Suprapubic skin (tissue), 4 donors: ENCODE measurements around the gene HOXB4. TPM values are rescaled to one million over a fixed set of nuclear protein-coding genes. Genes with fewer than 3 reads are reported as not detected.
A peak's percentile ranks its signal among the peaks of the same experiment; 100 is the strongest.

Source experiments
- DNase-seq, 2 donors: peaks; one replicate each; pipeline ENCODE4 v3.0.0-alpha.2; 2019; ENCODE audit warnings: low spot score in 2 of 2
- H3K27ac ChIP-seq: fragments of 200-600 bp; sonication (generic); one replicate; pipeline ENCODE4 v1.5.1; 2019
- H3K27me3 ChIP-seq: fragments of 200-600 bp; sonication (generic); one replicate; pipeline ENCODE4 v1.5.1; 2019
- H3K36me3 ChIP-seq: fragments of 200-600 bp; sonication (generic); one replicate; pipeline ENCODE4 v1.5.1; 2019
- H3K4me1 ChIP-seq: fragments of 200-600 bp; sonication (generic); one replicate; pipeline ENCODE4 v1.5.1; 2019
- H3K4me3 ChIP-seq: fragments of 200-600 bp; sonication (generic); one replicate; pipeline ENCODE4 v1.5.1; 2019; ENCODE audit warnings: mild to moderate bottlenecking
- H3K9me3 ChIP-seq: fragments of 200-600 bp; sonication (generic); one replicate; pipeline ENCODE4 v1.5.1; 2019
- CTCF ChIP-seq, 2 donors: fragments of 200-600 bp in 1 of 2; fragments of 450-650 bp in 1 of 2; sonication (generic) in 1 of 2; IDR thresholded peaks; one replicate each; pipeline ENCODE4 v1.5.1; 2016 to 2019; ENCODE audit warnings: antibody characterized with exemption in 2 of 2, mild to moderate bottlenecking in 1 of 2, moderate library complexity in 1 of 2
- EP300 ChIP-seq: sonication (generic); formaldehyde crosslinking; IDR thresholded peaks from one replicate; pipeline ENCODE4 v1.6.1; 2017; ENCODE audit warnings: antibody characterized with exemption
- POLR2A ChIP-seq, 2 donors: fragments of 450-650 bp; IDR thresholded peaks; one replicate each; pipeline ENCODE4 v1.6.1; 2017; ENCODE audit warnings: antibody characterized with exemption in 2 of 2, mild to moderate bottlenecking in 2 of 2, moderate library complexity in 2 of 2
- POLR2AphosphoS5 ChIP-seq, 3 donors: sonication (generic); formaldehyde crosslinking; IDR thresholded peaks; one replicate each; pipeline ENCODE4 v1.6.1; 2017; ENCODE audit warnings: antibody characterized with exemption in 3 of 3
- WGBS: methylation state at CpG from one replicate; pipeline ENCODE4 v1.1.5; 2018; 5-methylcytosine and 5-hydroxymethylcytosine counted together
- total RNA-seq, 4 donors: library from RNA; depleted of rRNA; stranded (reverse); fragments of >200 nt; gene quantifications; one replicate each; pipeline ENCODE4 v1.1.0, GENCODE V29; 2016

The HOXB4 gene
- total RNA-seq, 4 donors from 2014 or later, result 0.42 to 3.5 (median 1.0) TPM

DNA sequence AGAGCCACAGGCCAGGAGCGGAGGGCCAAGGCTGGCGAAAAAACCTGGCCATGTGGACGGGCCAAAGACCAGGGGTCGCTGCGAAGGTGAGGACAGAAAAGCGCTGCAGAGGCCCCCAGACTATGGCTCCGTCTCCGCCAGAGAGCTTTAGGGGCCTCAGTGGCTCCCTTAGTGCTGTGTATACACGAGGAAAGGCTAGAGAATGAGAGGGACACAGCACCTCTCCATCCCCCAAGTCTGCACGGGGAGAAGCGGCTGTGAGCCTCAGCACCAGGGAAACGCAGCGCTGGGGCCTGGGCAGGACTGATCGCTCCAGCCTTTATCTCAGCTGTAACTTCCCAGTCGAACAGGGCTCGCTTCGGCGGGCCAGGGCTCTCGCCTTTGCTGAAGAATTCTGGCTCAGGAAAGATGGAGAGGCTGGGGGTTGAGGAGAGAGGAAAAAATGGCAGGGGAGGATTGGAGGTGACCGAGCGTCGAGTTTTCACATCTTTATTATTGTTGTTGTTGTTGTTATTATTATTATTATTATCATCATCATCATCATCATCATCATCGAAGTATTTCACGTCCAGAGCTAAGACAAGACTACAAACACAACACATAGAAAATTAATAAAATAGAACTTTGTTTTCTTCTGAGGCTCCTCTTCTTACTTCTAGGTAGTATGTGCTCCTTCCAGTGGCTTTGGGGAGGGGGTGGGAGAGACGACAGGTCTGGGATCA is 17.3 kb upstream of the HOXB4 start:
- Histone ChIP-seq H3K4me3 (no peak overlapping the region), H3K27ac (peak overlapping the region; percentile 13), H3K36me3 (peaks cover 3% of the 10 kb centered on the region), H3K27me3 (peaks cover 59% of the 10 kb centered on the region), H3K9me3 (no peaks in the 10 kb centered on the region), H3K4me1 (peaks cover 53% of the 10 kb centered on the region)
- 74% methylated on average over 18 of the region's 25 CpGs for WGBS
- TF ChIP-seq CTCF (IDR thresholded peaks at IDR 0.05) (no peak), POLR2AphosphoS5 (IDR thresholded peaks at IDR 0.05) (no peak), EP300 (no peak), POLR2A (IDR thresholded peaks at IDR 0.05) (no peak)
- no peak for DNase-seq

DNA sequence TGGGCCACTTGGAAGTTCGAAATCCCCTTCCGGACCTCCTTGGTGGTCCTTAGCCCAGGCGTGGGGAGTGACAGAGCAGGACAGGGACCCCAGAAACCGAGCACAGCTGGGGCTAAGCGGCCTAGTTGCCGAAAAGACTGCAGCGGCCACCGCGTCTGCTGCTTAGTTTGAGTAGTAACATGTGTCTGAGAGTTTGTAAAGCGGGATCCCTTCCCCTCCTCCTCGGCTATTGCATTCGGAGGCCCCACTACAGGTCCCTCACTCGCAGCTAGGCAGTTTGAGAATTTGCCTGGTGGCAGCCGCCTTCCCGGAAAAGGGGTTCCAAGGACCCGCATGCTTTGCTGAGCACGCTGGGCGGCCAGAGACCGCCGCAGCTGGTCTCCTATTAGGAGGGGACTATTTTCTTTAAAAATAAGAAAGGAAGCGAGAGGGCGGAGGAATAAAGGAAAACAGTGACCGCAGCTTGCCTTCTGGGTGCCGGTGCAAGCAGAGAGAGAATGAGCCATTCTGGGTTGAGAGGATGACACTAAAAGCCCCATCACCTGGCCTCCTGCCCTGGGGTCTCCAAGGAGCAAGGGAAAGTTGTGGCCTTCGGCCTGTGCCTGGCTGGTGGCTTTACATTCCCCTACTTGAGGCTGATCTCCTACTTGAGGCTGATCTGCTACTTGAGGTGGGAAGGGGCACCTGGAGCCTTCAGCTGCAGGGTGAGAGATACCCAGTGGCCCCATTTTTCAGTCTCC is 16.6 kb upstream of the HOXB4 start:
- TF ChIP-seq CTCF (IDR thresholded peaks at IDR 0.05), result no peak
- TF ChIP-seq POLR2A (IDR thresholded peaks at IDR 0.05), result no peak
- no peak for TF ChIP-seq POLR2AphosphoS5 (IDR thresholded peaks at IDR 0.05)
- TF ChIP-seq EP300, result no peak
- DNase-seq, result no peak
- peak overlapping the region; percentile 43 for H3K4me3 ChIP-seq
- peaks cover 3% of the 10 kb centered on the region for H3K36me3 ChIP-seq
- no peaks in the 10 kb centered on the region for H3K9me3 ChIP-seq
- peak overlapping the region; percentile 46 for H3K27ac ChIP-seq
- peaks cover 51% of the 10 kb centered on the region for H3K27me3 ChIP-seq
- 67% methylated on average over 25 of the region's 25 CpGs for WGBS
- H3K4me1 ChIP-seq, result peaks cover 53% of the 10 kb centered on the region

DNA sequence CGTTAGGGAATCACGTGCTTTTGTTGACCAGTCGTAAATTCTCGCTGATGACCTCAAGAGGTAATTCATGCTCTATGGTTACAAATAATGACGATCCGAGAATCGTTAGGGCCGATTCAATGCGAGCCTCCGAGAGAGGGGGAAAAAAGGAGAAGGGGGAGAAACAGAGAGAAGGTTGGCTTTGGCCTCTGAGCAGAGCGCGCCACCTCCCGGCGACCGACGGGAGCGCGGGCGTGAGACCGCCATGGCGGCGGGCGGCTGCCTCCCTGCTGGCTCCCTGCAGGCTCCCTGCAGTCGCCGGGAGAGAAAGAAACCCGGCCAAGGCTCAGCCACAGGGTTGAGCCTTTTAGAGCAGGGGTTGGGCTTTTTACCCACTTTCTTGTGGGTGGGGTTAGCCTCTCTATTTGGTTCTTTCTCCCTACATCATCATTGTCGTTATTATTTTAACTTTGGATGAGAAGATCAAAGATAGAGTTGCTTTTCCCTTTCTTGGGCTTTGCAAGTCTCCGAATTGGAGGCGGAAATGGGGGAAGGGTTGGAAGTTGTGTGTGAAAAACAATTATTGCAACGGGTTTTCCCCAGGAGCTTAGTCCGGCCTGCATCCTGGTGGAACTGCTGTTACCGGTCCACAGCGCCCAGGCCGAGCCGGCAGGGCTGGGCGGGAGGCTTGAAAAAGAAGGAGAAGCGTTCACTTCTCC is 15.8 kb upstream of the HOXB4 start:
- Histone ChIP-seq H3K27me3 (peaks cover 46% of the 10 kb centered on the region), H3K9me3 (no peaks in the 10 kb centered on the region), H3K36me3 (peaks cover 3% of the 10 kb centered on the region), H3K27ac (peak overlapping the region; percentile 50), H3K4me3 (peak overlapping the region; percentile 43), H3K4me1 (peaks cover 53% of the 10 kb centered on the region)
- no peak for DNase-seq
- no peak for TF ChIP-seq EP300
- no peak for TF ChIP-seq POLR2A (IDR thresholded peaks at IDR 0.05)
- peak; percentile 92 to 98 for TF ChIP-seq CTCF (IDR thresholded peaks at IDR 0.05)
- peak in 1 of 3 donors; percentile 19 for TF ChIP-seq POLR2AphosphoS5 (IDR thresholded peaks at IDR 0.05)
- WGBS, result 14% methylated on average over 37 of the region's 37 CpGs

DNA sequence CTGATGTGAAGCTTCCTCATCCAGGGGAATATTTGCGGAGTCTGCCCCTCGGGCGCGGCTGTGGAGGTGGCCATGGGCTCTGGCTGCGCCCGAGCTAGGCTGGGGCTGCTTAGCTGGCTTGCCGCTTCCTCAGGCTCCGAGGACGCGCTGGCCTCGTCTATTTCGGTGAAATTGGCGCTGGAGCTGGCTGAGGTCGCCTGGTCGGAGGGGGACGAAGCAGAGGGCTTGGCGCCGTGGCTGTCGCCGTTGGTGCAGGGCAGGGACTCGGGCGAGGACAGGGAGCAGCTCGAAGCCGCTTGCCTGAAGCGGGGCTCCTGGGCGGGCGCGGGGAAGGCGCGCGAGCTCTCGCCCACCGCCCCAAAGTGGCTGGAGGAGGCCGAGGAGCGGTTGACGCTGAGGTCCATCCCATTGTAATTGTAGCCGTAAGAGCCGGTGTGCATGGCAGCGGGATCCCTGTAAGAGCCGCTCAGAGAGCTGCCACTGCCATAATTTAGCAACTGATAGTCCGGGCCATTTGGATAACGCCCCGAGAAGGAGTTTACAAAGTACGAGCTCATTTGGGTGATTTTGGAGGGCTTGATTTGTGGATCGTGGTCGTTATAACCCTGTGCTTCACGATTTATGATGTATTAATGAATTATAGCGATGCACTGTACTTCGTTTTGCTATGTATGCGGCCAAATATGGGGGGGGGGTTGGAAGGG is 15.1 kb upstream of the HOXB4 start, which contains the start of gene HOXB5:
Gene HOXB5, minus strand, starts transcription at position 654 of the 704 bp plus-strand sequence. Its CDS starts 97 bp downstream, at position 557.
- Histone ChIP-seq H3K27me3 (peaks cover 39% of the 10 kb centered on the region), H3K4me3 (peak within 1 kb of the TSS; percentile 43), H3K9me3 (no peaks in the 10 kb centered on the region), H3K36me3 (peaks cover 3% of the 10 kb centered on the region), H3K4me1 (peaks cover 50% of the 10 kb centered on the region), H3K27ac (peak within 1 kb of the TSS; percentile 50)
- no peak for TF ChIP-seq POLR2A (IDR thresholded peaks at IDR 0.05)
- TF ChIP-seq CTCF (IDR thresholded peaks at IDR 0.05), result no peak
- TF ChIP-seq POLR2AphosphoS5 (IDR thresholded peaks at IDR 0.05), result no peak
- no peak for TF ChIP-seq EP300
- DNase-seq, result no peak
- WGBS, result 18% methylated on average over 28 of the region's 50 CpGs
